ENCODE results near the gene PLOD2. TPM values are rescaled to one million over a fixed set of nuclear protein-coding genes. Genes with fewer than 3 reads are reported as not detected.

PLOD2 gene
- total RNA-seq, 1 experiment from 2014 or later = 19.3 TPM

- H3K56ac ChIP-seq (ENCODE audit: insufficient read length, low read depth, low read length) = no peak overlapping the region
- no peak overlapping the region for H2BK120ac ChIP-seq (ENCODE audit: low read depth, low read length, poor library complexity, severe bottlenecking)
- Mint-ChIP-seq H3K27ac (peak overlapping the region; percentile 16 to 82 (median 22); a peak in 4 of 7 replicates), H3K4me1 (peaks cover 22 to 23% of the 10 kb centered on the region in 2 experiments), H3K36me3 (ENCODE audit: insufficient read depth in 1 of 3, low read depth in 3 of 3) (0 out of 7 replicates have a peak, but pooled peaks cover 0 to 1% (median 0%) of the 10 kb centered on the region in 3 experiments), H3K4me3 (no peak overlapping the region), H3K27me3 (ENCODE audit: low read depth) (no peaks in the 10 kb centered on the region), H3K9me3 (no peaks in the 10 kb centered on the region)
- no peak overlapping the region for H4K8ac ChIP-seq (replicated peaks; ENCODE audit: insufficient read length, low read depth, low read length)
- H2BK20ac ChIP-seq (ENCODE audit: low read depth, low read length, poor library complexity, severe bottlenecking) = no peak overlapping the region
- no peak overlapping the region for H4K5ac ChIP-seq (ENCODE audit: insufficient read length, low read depth, low read length)
- peaks cover 3% of the 10 kb centered on the region for H3K79me1 ChIP-seq (ENCODE audit: insufficient read depth, low read depth, low read length, poor library complexity, severe bottlenecking)
- H2AFZ ChIP-seq (ENCODE audit: low read length) = no peak overlapping the region
- no peaks in the 10 kb centered on the region for H3K9me3 ChIP-seq (ENCODE audit: control insufficient read depth, low read depth, low read length)
- H3K23ac ChIP-seq (ENCODE audit: insufficient read length, low read depth, low read length) = no peak overlapping the region
- no peaks in the 10 kb centered on the region for H3K27me3 ChIP-seq (ENCODE audit: insufficient read depth, low read length)
- H3K79me2 ChIP-seq (ENCODE audit: insufficient read depth, low read length) = 0 out of 2 replicates have a peak, but pooled peaks cover 2% of the 10 kb centered on the region
- H3K9ac ChIP-seq (ENCODE audit: extremely low read depth, insufficient read length, low read length) = no peak overlapping the region
- H3K4ac ChIP-seq (ENCODE audit: low read depth, low read length) = no peak overlapping the region
- H3K14ac ChIP-seq (ENCODE audit: insufficient read depth, low read length) = no peak overlapping the region
- H3K27ac ChIP-seq (ENCODE audit: insufficient read length, low read depth, low read length) = no peak overlapping the region
- peaks cover 4% of the 10 kb centered on the region; the same call in 1 of the 2 replicates for H3K4me1 ChIP-seq (ENCODE audit: insufficient read depth, low read length)
- DNase-seq = no peak
- no peaks in the 10 kb centered on the region for H4K20me1 ChIP-seq (ENCODE audit: control insufficient read depth, insufficient read depth, insufficient read length)
- no peak overlapping the region for H4K91ac ChIP-seq (ENCODE audit: insufficient read length, low read depth, low read length)
- H2AK5ac ChIP-seq (ENCODE audit: insufficient read length, low read length) = peak overlapping the region; percentile 18
- no peak for TF ChIP-seq CTCF (conservative IDR thresholded peaks at IDR 0.05)
- H3T11ph ChIP-seq (ENCODE audit: low read length) = no peak overlapping the region
- H3K23me2 ChIP-seq (ENCODE audit: insufficient read length, low read depth, low read length, poor library complexity, severe bottlenecking) = no peaks in the 10 kb centered on the region
- H2BK15ac ChIP-seq (ENCODE audit: low read depth, low read length) = no peak overlapping the region
- WGBS (ENCODE audit: extremely low coverage, insufficient read length, low lambda C conversion rate) = no CpG with 5 or more reads among the region's 2 CpGs
- H3K4me2 ChIP-seq (ENCODE audit: insufficient read depth, insufficient read length, low read length) = no peak overlapping the region
- no peak overlapping the region for H3K18ac ChIP-seq (ENCODE audit: insufficient read length, low read depth, low read length)
- no peak overlapping the region for H2BK12ac ChIP-seq (ENCODE audit: insufficient read length, low read depth, low read length)
- no peak overlapping the region for H2BK5ac ChIP-seq (ENCODE audit: insufficient read length, low read length)
Measured at GRCh38 chr3:146133441-146133840, 27.5 kb downstream of the PLOD2 start.

Data from H9 (cell line).